HEK293 (cell line): ENCODE data around the gene INHA.

Source experiments
- PRDM4 ChIP-seq: fragments of 450-650 bp; formaldehyde crosslinking; IDR thresholded peaks from 2 replicates; pipeline ENCODE4 v1.5.1; 2017; ENCODE audit warnings: missing biosample characterization, missing genetic modification characterization
- ZBTB21 ChIP-seq: fragments of 450-650 bp; formaldehyde crosslinking; IDR thresholded peaks from 2 replicates; pipeline ENCODE4 v1.5.1; 2017; ENCODE audit warnings: missing biosample characterization, missing genetic modification characterization
- ZNF138 ChIP-seq: fragments of 450-650 bp; formaldehyde crosslinking; IDR thresholded peaks from 2 replicates; pipeline ENCODE4 v1.5.1; 2016; ENCODE audit warnings: missing biosample characterization, missing genetic modification characterization, borderline replicate concordance
- ZNF280C ChIP-seq: fragments of 450-650 bp; formaldehyde crosslinking; IDR thresholded peaks from 2 replicates; pipeline ENCODE4 v1.5.1; 2016; ENCODE audit warnings: missing biosample characterization, missing genetic modification characterization
- ZNF501 ChIP-seq: fragments of 450-650 bp; formaldehyde crosslinking; IDR thresholded peaks from 2 replicates; pipeline ENCODE4 v1.5.1; 2016; ENCODE audit warnings: missing biosample characterization, missing genetic modification characterization
- ZNF580 ChIP-seq: fragments of 450-650 bp; formaldehyde crosslinking; IDR thresholded peaks from 2 replicates; pipeline ENCODE4 v1.5.1; 2016; ENCODE audit warnings: missing biosample characterization, missing genetic modification characterization
- ZNF585B ChIP-seq: fragments of 450-650 bp; formaldehyde crosslinking; IDR thresholded peaks from 2 replicates; pipeline ENCODE4 v1.5.1; 2016; ENCODE audit warnings: missing biosample characterization, missing genetic modification characterization
- ZNF670 ChIP-seq: fragments of 450-650 bp; formaldehyde crosslinking; IDR thresholded peaks from 2 replicates; pipeline ENCODE4 v1.5.1; 2016; ENCODE audit warnings: missing biosample characterization, missing genetic modification characterization, low read depth
- ZNF677 ChIP-seq: fragments of 450-650 bp; IDR thresholded peaks from 2 replicates; pipeline ENCODE4 v1.5.0; 2018; ENCODE audit warnings: missing biosample characterization, mild to moderate bottlenecking, missing genetic modification characterization, moderate library complexity
- ZNF76 ChIP-seq: fragments of 450-650 bp; formaldehyde crosslinking; IDR thresholded peaks from 2 replicates; pipeline ENCODE4; 2016; ENCODE audit warnings: low read depth, missing biosample characterization, missing genetic modification characterization, borderline replicate concordance
- TF ChIP-seq, protein P1 (sequence below): fragments of 450-650 bp; formaldehyde crosslinking; IDR thresholded peaks from 2 replicates; pipeline ENCODE4 v1.5.1; 2016; ENCODE audit warnings: missing biosample characterization, missing genetic modification characterization
- TF ChIP-seq, protein P2 (sequence below): fragments of 450-650 bp; formaldehyde crosslinking; IDR thresholded peaks from 2 replicates; pipeline ENCODE4 v1.5.1; 2016; ENCODE audit warnings: missing biosample characterization, missing genetic modification characterization, low read depth
- TF ChIP-seq, protein P3 (sequence below): fragments of 450-650 bp; formaldehyde crosslinking; IDR thresholded peaks from 2 replicates; pipeline ENCODE4 v1.5.1; 2016; ENCODE audit warnings: missing biosample characterization, missing genetic modification characterization

GRCh38 chr2:219573166-219573565 is 1.1 kb downstream of the INHA start:
- TF ChIP-seq, protein P1, sequence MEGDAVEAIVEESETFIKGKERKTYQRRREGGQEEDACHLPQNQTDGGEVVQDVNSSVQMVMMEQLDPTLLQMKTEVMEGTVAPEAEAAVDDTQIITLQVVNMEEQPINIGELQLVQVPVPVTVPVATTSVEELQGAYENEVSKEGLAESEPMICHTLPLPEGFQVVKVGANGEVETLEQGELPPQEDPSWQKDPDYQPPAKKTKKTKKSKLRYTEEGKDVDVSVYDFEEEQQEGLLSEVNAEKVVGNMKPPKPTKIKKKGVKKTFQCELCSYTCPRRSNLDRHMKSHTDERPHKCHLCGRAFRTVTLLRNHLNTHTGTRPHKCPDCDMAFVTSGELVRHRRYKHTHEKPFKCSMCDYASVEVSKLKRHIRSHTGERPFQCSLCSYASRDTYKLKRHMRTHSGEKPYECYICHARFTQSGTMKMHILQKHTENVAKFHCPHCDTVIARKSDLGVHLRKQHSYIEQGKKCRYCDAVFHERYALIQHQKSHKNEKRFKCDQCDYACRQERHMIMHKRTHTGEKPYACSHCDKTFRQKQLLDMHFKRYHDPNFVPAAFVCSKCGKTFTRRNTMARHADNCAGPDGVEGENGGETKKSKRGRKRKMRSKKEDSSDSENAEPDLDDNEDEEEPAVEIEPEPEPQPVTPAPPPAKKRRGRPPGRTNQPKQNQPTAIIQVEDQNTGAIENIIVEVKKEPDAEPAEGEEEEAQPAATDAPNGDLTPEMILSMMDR, result no peak
- TF ChIP-seq ZNF138 (tag by site-specific recombination) (no peak), ZNF670 (no peak), ZNF501 (no peak), ZNF585B (no peak), ZBTB21 (tag by site-specific recombination) (no peak), ZNF76 (no peak), PRDM4 (tag by site-specific recombination) (no peak), ZNF677 (tag by site-specific recombination) (no peak), ZNF580 (no peak), ZNF280C (tag by site-specific recombination) (no peak)
- TF ChIP-seq, protein P2, sequence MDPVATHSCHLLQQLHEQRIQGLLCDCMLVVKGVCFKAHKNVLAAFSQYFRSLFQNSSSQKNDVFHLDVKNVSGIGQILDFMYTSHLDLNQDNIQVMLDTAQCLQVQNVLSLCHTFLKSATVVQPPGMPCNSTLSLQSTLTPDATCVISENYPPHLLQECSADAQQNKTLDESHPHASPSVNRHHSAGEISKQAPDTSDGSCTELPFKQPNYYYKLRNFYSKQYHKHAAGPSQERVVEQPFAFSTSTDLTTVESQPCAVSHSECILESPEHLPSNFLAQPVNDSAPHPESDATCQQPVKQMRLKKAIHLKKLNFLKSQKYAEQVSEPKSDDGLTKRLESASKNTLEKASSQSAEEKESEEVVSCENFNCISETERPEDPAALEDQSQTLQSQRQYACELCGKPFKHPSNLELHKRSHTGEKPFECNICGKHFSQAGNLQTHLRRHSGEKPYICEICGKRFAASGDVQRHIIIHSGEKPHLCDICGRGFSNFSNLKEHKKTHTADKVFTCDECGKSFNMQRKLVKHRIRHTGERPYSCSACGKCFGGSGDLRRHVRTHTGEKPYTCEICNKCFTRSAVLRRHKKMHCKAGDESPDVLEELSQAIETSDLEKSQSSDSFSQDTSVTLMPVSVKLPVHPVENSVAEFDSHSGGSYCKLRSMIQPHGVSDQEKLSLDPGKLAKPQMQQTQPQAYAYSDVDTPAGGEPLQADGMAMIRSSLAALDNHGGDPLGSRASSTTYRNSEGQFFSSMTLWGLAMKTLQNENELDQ, result no peak
- TF ChIP-seq, protein P3, sequence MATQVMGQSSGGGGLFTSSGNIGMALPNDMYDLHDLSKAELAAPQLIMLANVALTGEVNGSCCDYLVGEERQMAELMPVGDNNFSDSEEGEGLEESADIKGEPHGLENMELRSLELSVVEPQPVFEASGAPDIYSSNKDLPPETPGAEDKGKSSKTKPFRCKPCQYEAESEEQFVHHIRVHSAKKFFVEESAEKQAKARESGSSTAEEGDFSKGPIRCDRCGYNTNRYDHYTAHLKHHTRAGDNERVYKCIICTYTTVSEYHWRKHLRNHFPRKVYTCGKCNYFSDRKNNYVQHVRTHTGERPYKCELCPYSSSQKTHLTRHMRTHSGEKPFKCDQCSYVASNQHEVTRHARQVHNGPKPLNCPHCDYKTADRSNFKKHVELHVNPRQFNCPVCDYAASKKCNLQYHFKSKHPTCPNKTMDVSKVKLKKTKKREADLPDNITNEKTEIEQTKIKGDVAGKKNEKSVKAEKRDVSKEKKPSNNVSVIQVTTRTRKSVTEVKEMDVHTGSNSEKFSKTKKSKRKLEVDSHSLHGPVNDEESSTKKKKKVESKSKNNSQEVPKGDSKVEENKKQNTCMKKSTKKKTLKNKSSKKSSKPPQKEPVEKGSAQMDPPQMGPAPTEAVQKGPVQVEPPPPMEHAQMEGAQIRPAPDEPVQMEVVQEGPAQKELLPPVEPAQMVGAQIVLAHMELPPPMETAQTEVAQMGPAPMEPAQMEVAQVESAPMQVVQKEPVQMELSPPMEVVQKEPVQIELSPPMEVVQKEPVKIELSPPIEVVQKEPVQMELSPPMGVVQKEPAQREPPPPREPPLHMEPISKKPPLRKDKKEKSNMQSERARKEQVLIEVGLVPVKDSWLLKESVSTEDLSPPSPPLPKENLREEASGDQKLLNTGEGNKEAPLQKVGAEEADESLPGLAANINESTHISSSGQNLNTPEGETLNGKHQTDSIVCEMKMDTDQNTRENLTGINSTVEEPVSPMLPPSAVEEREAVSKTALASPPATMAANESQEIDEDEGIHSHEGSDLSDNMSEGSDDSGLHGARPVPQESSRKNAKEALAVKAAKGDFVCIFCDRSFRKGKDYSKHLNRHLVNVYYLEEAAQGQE (tag by site-specific recombination), result no peak
